ENCODE data around the gene PRKG1. TPM values are rescaled to one million over a fixed set of nuclear protein-coding genes. Genes with fewer than 3 reads are reported as not detected.

PRKG1 gene
- total and polyA plus RNA-seq, 12 donors: 3.8 to 48.1 (median 29.9) TPM

DNA sequence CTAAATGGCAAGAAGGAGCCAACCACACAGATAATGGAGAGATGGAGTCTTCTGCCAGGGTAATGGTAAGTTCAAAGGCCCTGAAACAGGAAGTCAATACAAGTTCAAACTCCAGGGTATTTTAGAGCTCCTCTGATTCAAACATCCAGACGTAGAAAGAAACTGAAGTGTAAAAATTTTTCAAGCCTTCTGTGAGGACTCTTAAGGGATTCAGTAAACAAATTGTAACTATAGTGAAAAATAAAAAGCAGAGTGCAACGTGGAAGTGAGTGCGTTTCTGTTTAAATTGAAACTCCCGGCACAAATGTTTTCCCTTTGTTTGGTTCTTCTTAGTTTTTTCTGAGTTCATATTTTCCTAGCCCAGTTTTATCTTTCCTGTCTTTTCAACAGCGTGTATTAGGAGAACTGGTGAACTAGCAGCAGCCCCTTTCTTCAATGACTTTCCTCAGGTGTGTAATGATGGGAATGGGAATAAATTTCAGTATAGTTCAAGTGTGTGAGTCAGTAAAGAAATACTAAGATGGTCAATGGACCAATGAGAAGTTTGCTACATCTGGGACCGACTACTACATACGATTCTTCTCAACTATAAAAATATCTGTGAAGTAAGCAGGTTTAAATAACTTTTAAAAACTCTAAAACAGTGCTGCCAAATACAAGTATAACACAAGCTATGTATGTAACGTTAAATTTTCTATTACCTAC, 326.3 kb downstream of the PRKG1 start:
- ATAC-seq (no peak), DNase-seq (no peak)
- 78 to 81% methylated on average over 8 of the region's 8 CpGs for WGBS, 2 donors
- H3K9me3 ChIP-seq: no peaks in the 10 kb centered on the region
- peaks cover 0 to 59% (median 27%) of the 10 kb centered on the region in 9 donors for H3K4me1 ChIP-seq
- intact Hi-C loops (cut with DNase I): no loop called here
- H3K27ac ChIP-seq: no peak overlapping the region
- no peaks in the 10 kb centered on the region for H3K27me3 ChIP-seq
- H3K36me3 ChIP-seq: no peaks in the 10 kb centered on the region
- no peak overlapping the region for H3K4me3 ChIP-seq
- TF ChIP-seq, protein P1, sequence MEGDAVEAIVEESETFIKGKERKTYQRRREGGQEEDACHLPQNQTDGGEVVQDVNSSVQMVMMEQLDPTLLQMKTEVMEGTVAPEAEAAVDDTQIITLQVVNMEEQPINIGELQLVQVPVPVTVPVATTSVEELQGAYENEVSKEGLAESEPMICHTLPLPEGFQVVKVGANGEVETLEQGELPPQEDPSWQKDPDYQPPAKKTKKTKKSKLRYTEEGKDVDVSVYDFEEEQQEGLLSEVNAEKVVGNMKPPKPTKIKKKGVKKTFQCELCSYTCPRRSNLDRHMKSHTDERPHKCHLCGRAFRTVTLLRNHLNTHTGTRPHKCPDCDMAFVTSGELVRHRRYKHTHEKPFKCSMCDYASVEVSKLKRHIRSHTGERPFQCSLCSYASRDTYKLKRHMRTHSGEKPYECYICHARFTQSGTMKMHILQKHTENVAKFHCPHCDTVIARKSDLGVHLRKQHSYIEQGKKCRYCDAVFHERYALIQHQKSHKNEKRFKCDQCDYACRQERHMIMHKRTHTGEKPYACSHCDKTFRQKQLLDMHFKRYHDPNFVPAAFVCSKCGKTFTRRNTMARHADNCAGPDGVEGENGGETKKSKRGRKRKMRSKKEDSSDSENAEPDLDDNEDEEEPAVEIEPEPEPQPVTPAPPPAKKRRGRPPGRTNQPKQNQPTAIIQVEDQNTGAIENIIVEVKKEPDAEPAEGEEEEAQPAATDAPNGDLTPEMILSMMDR (IDR thresholded peaks at IDR 0.05): no peak

DNA sequence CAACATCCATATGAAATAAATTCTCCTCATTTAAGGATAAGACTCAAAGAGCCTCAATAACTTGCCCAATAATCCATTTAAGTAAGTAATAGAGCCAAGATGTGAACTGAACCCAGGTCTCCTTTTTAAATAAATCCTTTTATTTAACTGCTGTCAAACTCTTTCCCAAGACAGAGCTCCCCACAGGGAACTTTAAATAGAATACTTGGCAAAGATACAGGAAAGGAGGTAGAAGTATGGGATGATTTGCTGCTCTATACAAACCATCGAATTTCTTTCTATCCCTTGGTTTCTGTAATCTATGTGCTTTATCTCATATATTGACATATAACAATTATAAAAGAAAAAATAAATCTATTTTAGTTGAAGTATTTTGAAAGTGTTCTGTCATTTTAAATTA, 329.2 kb downstream of the PRKG1 start:
- Histone ChIP-seq H3K4me3 (no peak overlapping the region), H3K4me1 (peaks cover 0 to 52% (median 22%) of the 10 kb centered on the region in 9 donors), H3K27me3 (no peaks in the 10 kb centered on the region), H3K27ac (no peak overlapping the region), H3K9me3 (no peaks in the 10 kb centered on the region), H3K36me3 (no peaks in the 10 kb centered on the region)
- DNase-seq: no peak
- TF ChIP-seq, protein P1 (IDR thresholded peaks at IDR 0.05): no peak
- 19 to 39% methylated on average over 1 of the region's 1 CpG for whole genome bisulfite sequencing, 2 donors
- intact Hi-C loops (cut with DNase I): no loop called here
- peak in 1 of 8 donors; percentile 41 for ATAC-seq

GRCh38 chr10:51405580-51406351, 331.5 kb downstream of the PRKG1 start:
- 49 to 66% methylated on average over 10 of the region's 10 CpGs for whole genome bisulfite sequencing, 2 donors
- intact Hi-C loops (cut with DNase I): no loop called here
- H3K36me3 ChIP-seq: no peaks in the 10 kb centered on the region
- H3K27ac ChIP-seq: peak overlapping the region in 7 of 10 donors; percentile 3 to 54 (median 30)
- no peaks in the 10 kb centered on the region for H3K27me3 ChIP-seq
- no peaks in the 10 kb centered on the region for H3K9me3 ChIP-seq
- TF ChIP-seq, protein P1 (IDR thresholded peaks at IDR 0.05): no peak
- ATAC-seq (peak; percentile 51 to 90 (median 75)), DNase-seq (no peak)
- H3K4me3 ChIP-seq: no peak overlapping the region
- H3K4me1 ChIP-seq: peaks cover 0 to 42% (median 22%) of the 10 kb centered on the region in 9 donors

DNA sequence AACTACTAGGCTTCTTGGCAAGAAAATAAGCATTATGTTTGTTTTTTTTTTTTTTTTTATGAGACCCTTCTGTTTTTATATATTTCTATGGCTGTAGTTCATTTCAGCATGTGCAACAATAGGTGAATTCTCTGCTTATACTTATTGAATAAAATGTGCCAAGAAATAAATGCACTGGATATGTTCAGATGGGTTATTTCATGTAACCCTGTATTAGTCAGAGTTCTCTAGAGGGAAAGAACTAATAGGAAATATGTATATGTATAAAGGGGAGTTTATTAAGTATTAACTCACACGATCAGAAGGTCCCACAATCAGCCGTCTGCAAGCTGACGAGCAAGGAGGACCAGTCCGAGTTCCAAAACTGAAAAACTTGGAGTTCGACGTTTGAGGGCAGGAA, 332.3 kb downstream of the PRKG1 start:
- no peak for DNase-seq
- TF ChIP-seq, protein P1 (IDR thresholded peaks at IDR 0.05): no peak
- 91 to 94% methylated on average over 6 of the region's 6 CpGs for WGBS, 2 donors
- intact Hi-C loops (cut with DNase I): no loop called here
- Histone ChIP-seq H3K9me3 (no peaks in the 10 kb centered on the region), H3K4me3 (no peak overlapping the region), H3K27me3 (no peaks in the 10 kb centered on the region), H3K27ac (no peak overlapping the region), H3K4me1 (peaks cover 0 to 42% (median 22%) of the 10 kb centered on the region in 9 donors), H3K36me3 (no peaks in the 10 kb centered on the region)
- ATAC-seq: no peak
